ENCODE results near the gene DNAJA3.

DNAJA3 gene

GRCh38 chr16:4425378-4426020 lies at the start of gene DNAJA3:
Gene DNAJA3, plus strand, starts transcription at chr16:4425868. Its CDS starts 14 bp downstream, at chr16:4425882.
- peak; percentile 92 for DNase-seq

GRCh38 chr16:4376126-4376892 lies 49.4 kb upstream of the DNAJA3 start:
- DNase-seq = no peak

- no peak for DNase-seq
Measured at GRCh38 chr16:4376893-4377572, 48.6 kb upstream of the DNAJA3 start.

- DNase-seq = no peak
Measured at GRCh38 chr16:4377573-4378154, 48.0 kb upstream of the DNAJA3 start.

GRCh38 chr16:4378161-4378666 lies 47.5 kb upstream of the DNAJA3 start:
- DNase-seq = no peak

- no peak for DNase-seq
Measured at GRCh38 chr16:4378999-4379690, 46.5 kb upstream of the DNAJA3 start.

- no peak for DNase-seq
Measured at GRCh38 chr16:4380119-4381063, 45.3 kb upstream of the DNAJA3 start.

- DNase-seq = no peak
Measured at GRCh38 chr16:4381072-4381934, 44.4 kb upstream of the DNAJA3 start.

- no peak for DNase-seq
Measured at GRCh38 chr16:4381935-4382794, 43.5 kb upstream of the DNAJA3 start.

- no peak for DNase-seq
Measured at GRCh38 chr16:4382795-4383357, 42.8 kb upstream of the DNAJA3 start.

- DNase-seq = no peak
Measured at GRCh38 chr16:4383591-4384444, 41.9 kb upstream of the DNAJA3 start.

- no peak for DNase-seq
Measured at GRCh38 chr16:4384509-4384942, 41.1 kb upstream of the DNAJA3 start.

- no peak for DNase-seq
Measured at GRCh38 chr16:4385066-4385788, 40.4 kb upstream of the DNAJA3 start.

GRCh38 chr16:4385789-4386450 lies 39.7 kb upstream of the DNAJA3 start:
- no peak for DNase-seq

- no peak for DNase-seq
Measured at GRCh38 chr16:4386451-4386805, 39.2 kb upstream of the DNAJA3 start.

GRCh38 chr16:4386951-4387565 lies 38.6 kb upstream of the DNAJA3 start:
- DNase-seq = no peak

Measured in NCI-H1436 (cell line).